ENCODE data around the gene SLC12A6. TPM values are rescaled to one million over a fixed set of nuclear protein-coding genes. Genes with fewer than 3 reads are reported as not detected.

SLC12A6 gene
- polyA plus RNA-seq, 2 of the 4 experiments (the other 2 are of a cell fraction): 6.0 to 21.3 TPM

- ChIA-PET CTCF (interaction anchor here (0.5 to 8.9 kb wide), 55 partner anchors 9 to 472 kb away, joined by 3 to 223 read pairs (median 5); partner anchors contain the start of genes EMC4, EMC7, LPCAT4 and NOP10), POLR2A (interaction anchor here (0.6 to 2.2 kb wide), 13 partner anchors 8 to 974 kb away, joined by 3 to 35 read pairs (median 5); partner anchors contain the start of genes EMC4, EMC7, LPCAT4 and NOP10)
- peak; percentile 79 for FAIRE-seq
- TF ChIP-seq CTCF (IDR thresholded peaks at IDR 0.05) (peak; percentile 95), CHD2 (IDR thresholded peaks at IDR 0.05; ENCODE audit: low read length, partially characterized antibody) (no peak), HOXB5 (CRISPR knock-in tag; IDR thresholded peaks at IDR 0.05) (peak; percentile 59; the same call in 1 of the 2 replicates), HMGXB4 (CRISPR knock-in tag; IDR thresholded peaks at IDR 0.05; ENCODE audit: borderline replicate concordance) (peak; percentile 87; the same call in 1 of the 2 replicates), HEYL (CRISPR knock-in tag; IDR thresholded peaks at IDR 0.05) (no peak), POLR2A (IDR thresholded peaks at IDR 0.05; ENCODE audit: low read length) (peak; percentile 93), KDM5A (IDR thresholded peaks at IDR 0.05) (0 out of 2 replicates have a peak, but pooled peaks have one; percentile 42), RFX5 (IDR thresholded peaks at IDR 0.05) (peak; percentile 38; the same call in 1 of the 2 replicates), TP53 (CRISPR knock-in tag; IDR thresholded peaks at IDR 0.05) (no peak; the same call in 1 of the 2 replicates), BCL3 (IDR thresholded peaks at IDR 0.05) (peak; percentile 97), RAD21 (conservative IDR thresholded peaks at IDR 0.05 in 1 of 2, IDR thresholded peaks at IDR 0.05 in 1 of 2) (peak; percentile 93 to 96), SMC3 (IDR thresholded peaks at IDR 0.05) (peak; percentile 98), MAFK (IDR thresholded peaks at IDR 0.05; ENCODE audit: partially characterized antibody) (no peak), MYC (IDR thresholded peaks at IDR 0.05; ENCODE audit: borderline replicate concordance, low read length) (peak; percentile 71), HDAC2 (IDR thresholded peaks at IDR 0.05) (no peak), PHF8 (IDR thresholded peaks at IDR 0.05; ENCODE audit: borderline replicate concordance, low read depth) (peak; percentile 98), MAX (IDR thresholded peaks at IDR 0.05) (peak; percentile 80), JUN (IDR thresholded peaks at IDR 0.05) (peak; percentile 95 to 99), KDM1A (IDR thresholded peaks at IDR 0.05; ENCODE audit: low read depth) (no peak)
- Histone ChIP-seq H3K4me3 (peak within 1 kb of the TSS; percentile 60), H3K4me1 (peaks cover 12% of the 10 kb centered on the region; the same call in 2 of the 3 replicates), H3K4me2 (peak within 1 kb of the TSS; percentile 84), H3K27ac (peak within 1 kb of the TSS; percentile 89 to 94), H3K9me3 (no peaks in the 10 kb centered on the region)
- ATAC-seq: peak; percentile 97 to 98
- DNase-seq (ENCODE audit: low read depth in 1 of 2, low spot score in 1 of 2): peak; percentile 86 to 95
- under 1% methylated on average over 40 of the region's 81 CpGs for WGBS (ENCODE audit: missing lambda C conversion rate)
Observed at GRCh38 chr15:34209421-34210282, 127.9 kb downstream of the SLC12A6 start, which contains the start of gene KATNBL1. KATNBL1 (minus strand) TSS chr15:34210096; CDS start chr15:34163676, 46,420 bp downstream.

- H3K4me3 ChIP-seq: no peak overlapping the region
- no peak for ATAC-seq
- H3K4me2 ChIP-seq: no peak overlapping the region
- DNase-seq (ENCODE audit: low read depth in 1 of 2, low spot score in 1 of 2): no peak
- POLR2A ChIA-PET: no interaction called here
- peaks cover 12% of the 10 kb centered on the region; the same call in 2 of the 3 replicates for H3K4me1 ChIP-seq
- WGBS (ENCODE audit: missing lambda C conversion rate): 93% methylated on average over 4 of the region's 4 CpGs
- H3K27ac ChIP-seq: no peak overlapping the region
- CTCF ChIA-PET: interaction anchor here (0.8 to 8.9 kb wide), 4 partner anchors 57 to 505 kb away, joined by 3 to 223 read pairs (median 58); no protein-coding TSS in a partner anchor
- no peaks in the 10 kb centered on the region for H3K9me3 ChIP-seq
- no peak for TF ChIP-seq FOSL2 (IDR thresholded peaks at IDR 0.05)
- peak; percentile 39; the same call in 1 of the 2 replicates for TF ChIP-seq FOSL2 (CRISPR knock-in tag; IDR thresholded peaks at IDR 0.05)
- TF ChIP-seq RAD21 (conservative IDR thresholded peaks at IDR 0.05 in 1 of 2, IDR thresholded peaks at IDR 0.05 in 1 of 2): no peak
- no peak for FAIRE-seq
Observed at GRCh38 chr15:34206011-34206410, 131.6 kb downstream of the SLC12A6 start.
